ENCODE measurements around the gene TREH.
A peak's percentile ranks its signal among the peaks of the same experiment; 100 is the strongest.

GRCh38 chr11:118621071-118621783, 58.2 kb downstream of the TREH start:
- TF ChIP-seq EZH2 (IDR thresholded peaks at IDR 0.05) (no peak), POLR2AphosphoS5 (IDR thresholded peaks at IDR 0.05; ENCODE audit: borderline replicate concordance, low read depth, low read length) (peak; percentile 43; the same call in 1 of the 2 replicates)

Measured in SK-N-MC (cell line).